Measurements from ENCODE around the gene TK1. TPM values are rescaled to one million over a fixed set of nuclear protein-coding genes. Genes with fewer than 3 reads are reported as not detected.

The TK1 gene, protein sequence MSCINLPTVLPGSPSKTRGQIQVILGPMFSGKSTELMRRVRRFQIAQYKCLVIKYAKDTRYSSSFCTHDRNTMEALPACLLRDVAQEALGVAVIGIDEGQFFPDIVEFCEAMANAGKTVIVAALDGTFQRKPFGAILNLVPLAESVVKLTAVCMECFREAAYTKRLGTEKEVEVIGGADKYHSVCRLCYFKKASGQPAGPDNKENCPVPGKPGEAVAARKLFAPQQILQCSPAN
- 50.9 and 263 TPM in 2 replicates for total RNA-seq

GRCh38 chr17:78186692-78187595 is at the start of gene TK1, which contains the start of gene AFMID:
TK1 (minus strand) TSS chr17:78187052; CDS start chr17:78186994, 58 bp downstream.
AFMID (plus strand) TSS chr17:78187362; CDS start chr17:78187371, 9 bp downstream.

GRCh38 chr17:78230996-78231935 is 44.4 kb upstream of the TK1 start, which contains the start of gene TMEM235:
TMEM235 (plus strand) TSS chr17:78231631; CDS start chr17:78232024, 393 bp downstream.

GRCh38 chr17:78214016-78214705 is 27.3 kb upstream of the TK1 start, which contains the start of gene BIRC5:
BIRC5 (plus strand) TSS chr17:78214253; CDS start chr17:78214317, 64 bp downstream.

GRCh38 chr17:78168242-78168902 is 18.5 kb downstream of the TK1 start, which contains the start of gene SYNGR2:
SYNGR2 (plus strand) TSS chr17:78168581; CDS start chr17:78168617, 36 bp downstream.

DNA sequence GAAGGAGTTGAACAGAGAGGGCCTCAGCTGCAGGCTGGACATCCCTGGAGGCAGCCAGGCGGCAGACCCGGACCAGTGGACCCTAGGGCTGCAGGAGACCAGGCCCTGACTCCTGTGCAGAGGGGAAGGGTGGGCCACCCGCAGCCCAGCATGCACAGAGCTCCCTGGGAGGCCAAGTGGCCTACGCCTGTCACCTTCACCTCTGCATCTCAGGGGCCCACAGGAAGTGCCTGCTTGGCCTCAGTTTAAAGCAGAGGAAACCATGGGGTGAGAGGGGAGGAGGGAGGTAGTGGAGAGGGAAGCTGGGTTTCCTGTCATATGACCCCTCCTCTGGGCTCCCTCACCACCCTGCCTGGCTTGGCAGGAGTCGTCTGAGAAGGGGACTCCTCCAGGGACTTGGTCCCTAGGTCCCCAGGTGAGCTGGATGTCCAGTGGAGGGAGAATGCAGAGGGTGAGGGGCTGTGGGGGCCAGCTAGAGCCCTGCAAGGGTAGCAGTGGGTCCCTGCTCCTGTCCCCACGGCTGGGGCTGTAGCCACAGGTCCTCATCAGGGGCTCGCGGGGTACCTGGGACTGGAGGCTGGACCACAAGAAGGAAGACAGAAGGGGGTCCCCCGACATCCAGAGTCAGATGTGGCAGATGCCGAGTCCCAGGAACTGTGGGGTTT is 56.3 kb downstream of the TK1 start, which contains the start of gene TMC8:
TMC8 (plus strand) TSS at position 335 of the 665 bp plus-strand sequence. CDS start 818 bp downstream, outside the sequence.

GRCh38 chr17:78128551-78129350 is 58.1 kb downstream of the TK1 start, which contains the start of gene TMC6:
TMC6 (minus strand) TSS chr17:78128755; CDS start chr17:78126832, 1,923 bp downstream.

Other genes with a start within 250 kb of the TK1 start
- 5.3 and 7.6 TPM in 2 replicates for gene TNRC6C, start 228.3 kb downstream of the TK1 start, total RNA-seq
- 0.17 and 1.0 TPM in 2 replicates for gene TMC6, start 58.3 kb downstream of the TK1 start, total RNA-seq
- not detected in 2 replicates for gene TMC8, start 56.3 kb downstream of the TK1 start, total RNA-seq
- gene C17orf99, start 40.7 kb downstream of the TK1 start, total RNA-seq, result not detected in 2 replicates
- 3.1 and 11.2 TPM in 2 replicates for gene SYNGR2, start 18.5 kb downstream of the TK1 start, total RNA-seq
- gene AFMID, start 310 bp upstream of the TK1 start, total RNA-seq, result 34.8 and 42.8 TPM in 2 replicates
- gene BIRC5, start 27.2 kb upstream of the TK1 start, total RNA-seq, result 12.6 and 90.8 TPM in 2 replicates
- gene TMEM235, start 44.6 kb upstream of the TK1 start, total RNA-seq, result not detected in 2 replicates
- gene SOCS3, start 173.0 kb upstream of the TK1 start, total RNA-seq, result 103 and 119 TPM in 2 replicates
- gene PGS1, start 191.6 kb upstream of the TK1 start, total RNA-seq, result 35.6 and 52.1 TPM in 2 replicates